Measurements from ENCODE around the gene C5AR1.

DNA sequence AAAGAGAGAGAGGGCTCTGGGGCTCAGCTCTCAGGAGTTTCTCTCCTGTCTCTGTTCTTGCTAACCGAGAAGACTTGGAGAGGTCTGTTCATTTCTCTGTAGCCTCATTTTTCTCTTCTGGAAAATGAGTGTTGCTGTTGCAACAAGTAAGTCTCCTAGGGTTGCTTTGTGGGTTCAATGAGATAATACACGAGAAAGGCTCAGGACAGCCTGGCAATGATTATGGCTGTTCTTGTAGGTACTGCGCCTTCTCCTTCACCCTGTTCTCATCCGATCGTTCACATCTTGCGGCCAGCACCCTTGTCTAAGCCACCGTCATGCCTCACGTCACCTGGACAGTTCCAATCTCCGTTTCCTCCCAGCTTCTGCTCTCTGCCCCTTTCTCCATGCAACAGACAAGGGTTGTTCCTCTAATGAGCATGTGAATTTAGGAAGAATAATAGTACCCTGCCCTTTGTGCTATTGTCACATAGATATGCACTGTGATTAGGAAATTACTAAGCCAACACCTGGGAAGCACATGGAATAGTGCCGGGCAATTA lies 4.2 kb downstream of the C5AR1 start:
- TF ChIP-seq CTCF (IDR thresholded peaks at IDR 0.05) (no peak), POLR2A (IDR thresholded peaks at IDR 0.05) (no peak), EP300 (IDR thresholded peaks at IDR 0.05) (no peak)

Measured in ovary (tissue), 3 donors.